A549 treated with dexamethasone at 1 μM for 4 hours (cell line): ENCODE data around the gene CDC14A. TPM values are rescaled to one million over a fixed set of nuclear protein-coding genes. Genes with fewer than 3 reads are reported as not detected.

ENCODE experiments used
- total RNA-seq: library from RNA; stranded (reverse); fragments of 200-300 nt; extraction: Qiagen RNA extraction; gene quantifications from 5 replicates; pipeline ENCODE4 v1.2.3, GENCODE V29; 2022

Gene CDC14A, protein sequence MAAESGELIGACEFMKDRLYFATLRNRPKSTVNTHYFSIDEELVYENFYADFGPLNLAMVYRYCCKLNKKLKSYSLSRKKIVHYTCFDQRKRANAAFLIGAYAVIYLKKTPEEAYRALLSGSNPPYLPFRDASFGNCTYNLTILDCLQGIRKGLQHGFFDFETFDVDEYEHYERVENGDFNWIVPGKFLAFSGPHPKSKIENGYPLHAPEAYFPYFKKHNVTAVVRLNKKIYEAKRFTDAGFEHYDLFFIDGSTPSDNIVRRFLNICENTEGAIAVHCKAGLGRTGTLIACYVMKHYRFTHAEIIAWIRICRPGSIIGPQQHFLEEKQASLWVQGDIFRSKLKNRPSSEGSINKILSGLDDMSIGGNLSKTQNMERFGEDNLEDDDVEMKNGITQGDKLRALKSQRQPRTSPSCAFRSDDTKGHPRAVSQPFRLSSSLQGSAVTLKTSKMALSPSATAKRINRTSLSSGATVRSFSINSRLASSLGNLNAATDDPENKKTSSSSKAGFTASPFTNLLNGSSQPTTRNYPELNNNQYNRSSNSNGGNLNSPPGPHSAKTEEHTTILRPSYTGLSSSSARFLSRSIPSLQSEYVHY
- 2.1 to 3.7 TPM (median 2.8 TPM) in 5 replicates for total RNA-seq

GRCh38 chr1:100352267-100353070, at the start of gene CDC14A:
CDC14A (plus strand) TSS chr1:100352506; CDS start chr1:100352955, 449 bp downstream.

Other genes with a start within 250 kb of the CDC14A start
- gene SASS6, start 219.6 kb upstream of the CDC14A start, total RNA-seq = 3.3 to 5.2 TPM (median 4.3 TPM) in 5 replicates
- gene TRMT13, start 219.3 kb upstream of the CDC14A start, total RNA-seq = 5.1 to 7.5 TPM (median 6.9 TPM) in 5 replicates
- 0.08 to 0.16 TPM (median 0.11 TPM) in 5 replicates for gene LRRC39, start 174.2 kb upstream of the CDC14A start, total RNA-seq
- 2.7 to 4.7 TPM (median 3.9 TPM) in 5 replicates for gene DBT, start 102.7 kb upstream of the CDC14A start, total RNA-seq
- gene RTCA, start 86.3 kb upstream of the CDC14A start, total RNA-seq = 21.6 to 24.4 TPM (median 23.2 TPM) in 5 replicates
- not detected in 5 replicates for gene GPR88, start 185.6 kb downstream of the CDC14A start, total RNA-seq